Measurements from ENCODE around the gene MYRIP.

The MYRIP gene

GRCh38 chr3:40299721-40300335 lies 490.4 kb downstream of the MYRIP start:
- H3K4me3 ChIP-seq (ENCODE audit: low read depth, low read length), result no peak overlapping the region
- TF ChIP-seq CTCF (IDR thresholded peaks at IDR 0.05; ENCODE audit: borderline replicate concordance, insufficient read depth, low read depth, low read length), result no peak

GRCh38 chr3:40302784-40303183 lies 493.4 kb downstream of the MYRIP start:
- TF ChIP-seq CTCF (IDR thresholded peaks at IDR 0.05; ENCODE audit: borderline replicate concordance, insufficient read depth, low read depth, low read length), result no peak
- no peak overlapping the region for H3K4me3 ChIP-seq (ENCODE audit: low read depth, low read length)

GRCh38 chr3:40304352-40304751 lies 494.9 kb downstream of the MYRIP start:
- TF ChIP-seq CTCF (IDR thresholded peaks at IDR 0.05; ENCODE audit: borderline replicate concordance, insufficient read depth, low read depth, low read length), result no peak
- H3K4me3 ChIP-seq (ENCODE audit: low read depth, low read length), result no peak overlapping the region

GRCh38 chr3:40306336-40306735 lies 496.9 kb downstream of the MYRIP start:
- TF ChIP-seq CTCF (IDR thresholded peaks at IDR 0.05; ENCODE audit: borderline replicate concordance, insufficient read depth, low read depth, low read length), result no peak
- no peak overlapping the region for H3K4me3 ChIP-seq (ENCODE audit: low read depth, low read length)

- TF ChIP-seq CTCF (IDR thresholded peaks at IDR 0.05; ENCODE audit: borderline replicate concordance, insufficient read depth, low read depth, low read length), result no peak
- no peak overlapping the region for H3K4me3 ChIP-seq (ENCODE audit: low read depth, low read length)
Measured at GRCh38 chr3:40307176-40307575, 497.8 kb downstream of the MYRIP start.

GRCh38 chr3:40308725-40309417 lies 499.5 kb downstream of the MYRIP start:
- TF ChIP-seq CTCF (IDR thresholded peaks at IDR 0.05; ENCODE audit: borderline replicate concordance, insufficient read depth, low read depth, low read length), result no peak
- peak overlapping the region; percentile 45 for H3K4me3 ChIP-seq (ENCODE audit: low read depth, low read length)

- TF ChIP-seq CTCF (IDR thresholded peaks at IDR 0.05; ENCODE audit: borderline replicate concordance, insufficient read depth, low read depth, low read length), result peak; percentile 89
- H3K4me3 ChIP-seq (ENCODE audit: low read depth, low read length), result peak within 1 kb of the TSS; percentile 86
Measured at GRCh38 chr3:40309418-40309924, 500.1 kb downstream of the MYRIP start, which contains the start of gene EIF1B. TSS of gene EIF1B (plus strand) at chr3:40309707. CDS start at chr3:40309942, 235 bp downstream.
